GOT3 (cell line): ENCODE measurements around the gene APOL3.
"Not testable (repeated sequence)": the region's sequence is repeated elsewhere in the genome, so short reads cannot be mapped to it uniquely, and the experiment has no call there.

Experiments used
- DNase-seq: peaks from one replicate; lab custom pipeline; 2025; ENCODE audit warnings: mixed read lengths; lab: John Stamatoyannopoulos, UW

The APOL3 gene

DNA sequence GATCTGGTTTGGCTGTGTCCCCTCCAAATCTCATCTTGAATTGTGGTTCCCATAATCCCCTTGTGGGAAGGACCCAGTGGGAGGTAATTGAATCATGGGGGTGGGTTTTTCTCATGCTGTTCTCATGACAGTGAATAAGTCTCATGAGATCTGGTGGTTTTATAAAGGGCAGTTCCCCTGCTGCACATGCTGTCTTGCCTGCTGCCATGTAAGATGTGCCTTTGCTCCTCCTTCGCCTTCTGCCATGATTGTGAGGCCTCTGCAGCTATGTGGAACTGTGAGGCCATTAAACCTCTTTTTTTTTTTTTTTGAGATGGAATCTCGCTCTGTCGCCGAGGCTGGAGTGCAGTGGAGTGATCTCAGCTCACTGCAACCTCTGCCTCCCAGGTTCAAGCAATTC is 59.6 kb downstream of the APOL3 start:
- not testable (repeated sequence) for DNase-seq

- no peak for DNase-seq
These were observed 60.3 kb downstream of the APOL3 start for GRCh38 chr22:36100134-36100824.

DNA sequence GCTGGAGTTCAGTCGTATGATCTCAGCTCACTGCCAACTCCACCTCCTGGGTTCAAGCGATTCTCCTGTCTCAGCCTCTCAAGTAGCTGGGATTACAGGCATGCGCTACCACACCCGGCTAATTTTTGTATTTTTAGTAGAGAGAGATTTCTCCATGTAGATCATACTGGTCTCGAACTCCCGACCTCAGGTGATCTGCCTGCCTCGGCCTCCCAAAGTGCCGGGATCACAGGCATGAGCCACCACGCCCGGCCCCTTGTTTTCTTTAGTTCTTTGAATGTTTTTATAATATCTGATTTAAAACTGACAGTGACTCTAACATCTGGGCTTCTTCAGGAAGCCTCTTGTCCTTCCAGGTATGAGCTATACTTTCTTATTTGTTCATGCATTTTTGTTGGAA is 61.0 kb downstream of the APOL3 start:
- not testable (repeated sequence) for DNase-seq

GRCh38 chr22:36097880-36098279 is 62.7 kb downstream of the APOL3 start:
- no peak for DNase-seq

- DNase-seq: not testable (repeated sequence)
These were observed 69.8 kb downstream of the APOL3 start for GRCh38 chr22:36090772-36091171.
